ENCODE measurements around the gene DNMT3B.

Gene DNMT3B

DNA sequence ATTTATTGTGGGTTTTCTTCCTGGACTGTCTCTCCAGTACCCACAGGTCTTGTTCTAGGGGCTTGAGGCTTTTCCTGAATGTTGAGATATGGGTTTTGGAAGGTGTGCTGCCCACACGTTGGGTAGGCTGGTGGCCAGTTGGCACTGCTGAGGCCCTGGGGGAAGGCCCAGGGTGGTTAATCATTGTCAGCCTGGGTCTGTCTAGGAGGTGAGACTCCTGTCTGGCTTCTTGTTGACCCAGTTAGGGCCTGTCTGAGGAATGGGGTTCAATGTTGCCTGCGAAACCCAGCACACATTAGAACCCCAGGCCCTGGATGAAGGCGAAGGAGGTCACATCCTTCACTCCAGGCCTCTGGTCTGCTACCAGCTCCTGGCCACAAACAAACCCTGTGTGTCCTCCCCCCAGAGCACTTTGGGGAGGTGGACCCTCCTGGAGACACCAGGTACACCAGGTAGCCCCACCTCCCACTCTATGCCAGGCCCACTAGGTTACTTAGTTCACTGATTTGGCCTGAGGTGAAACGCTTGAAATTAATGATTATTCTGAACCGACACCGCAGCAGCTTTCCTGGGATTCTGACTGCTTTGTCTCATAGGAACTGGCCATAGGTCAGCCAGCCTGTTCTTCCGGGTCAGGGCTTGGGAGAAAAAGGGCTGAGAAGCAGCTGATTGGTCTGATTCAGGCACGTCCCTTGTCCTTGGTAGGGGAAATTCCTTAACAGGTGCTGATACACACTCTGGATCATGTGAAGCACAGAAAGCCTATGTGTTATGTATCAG, 15.2 kb downstream of the DNMT3B start:
- H3K4me3 ChIP-seq (ENCODE audit: low read depth, low read length) = no peak overlapping the region
- TF ChIP-seq, protein P1, sequence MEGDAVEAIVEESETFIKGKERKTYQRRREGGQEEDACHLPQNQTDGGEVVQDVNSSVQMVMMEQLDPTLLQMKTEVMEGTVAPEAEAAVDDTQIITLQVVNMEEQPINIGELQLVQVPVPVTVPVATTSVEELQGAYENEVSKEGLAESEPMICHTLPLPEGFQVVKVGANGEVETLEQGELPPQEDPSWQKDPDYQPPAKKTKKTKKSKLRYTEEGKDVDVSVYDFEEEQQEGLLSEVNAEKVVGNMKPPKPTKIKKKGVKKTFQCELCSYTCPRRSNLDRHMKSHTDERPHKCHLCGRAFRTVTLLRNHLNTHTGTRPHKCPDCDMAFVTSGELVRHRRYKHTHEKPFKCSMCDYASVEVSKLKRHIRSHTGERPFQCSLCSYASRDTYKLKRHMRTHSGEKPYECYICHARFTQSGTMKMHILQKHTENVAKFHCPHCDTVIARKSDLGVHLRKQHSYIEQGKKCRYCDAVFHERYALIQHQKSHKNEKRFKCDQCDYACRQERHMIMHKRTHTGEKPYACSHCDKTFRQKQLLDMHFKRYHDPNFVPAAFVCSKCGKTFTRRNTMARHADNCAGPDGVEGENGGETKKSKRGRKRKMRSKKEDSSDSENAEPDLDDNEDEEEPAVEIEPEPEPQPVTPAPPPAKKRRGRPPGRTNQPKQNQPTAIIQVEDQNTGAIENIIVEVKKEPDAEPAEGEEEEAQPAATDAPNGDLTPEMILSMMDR (IDR thresholded peaks at IDR 0.05; ENCODE audit: borderline replicate concordance, insufficient read depth, low read depth, low read length) = no peak

DNA sequence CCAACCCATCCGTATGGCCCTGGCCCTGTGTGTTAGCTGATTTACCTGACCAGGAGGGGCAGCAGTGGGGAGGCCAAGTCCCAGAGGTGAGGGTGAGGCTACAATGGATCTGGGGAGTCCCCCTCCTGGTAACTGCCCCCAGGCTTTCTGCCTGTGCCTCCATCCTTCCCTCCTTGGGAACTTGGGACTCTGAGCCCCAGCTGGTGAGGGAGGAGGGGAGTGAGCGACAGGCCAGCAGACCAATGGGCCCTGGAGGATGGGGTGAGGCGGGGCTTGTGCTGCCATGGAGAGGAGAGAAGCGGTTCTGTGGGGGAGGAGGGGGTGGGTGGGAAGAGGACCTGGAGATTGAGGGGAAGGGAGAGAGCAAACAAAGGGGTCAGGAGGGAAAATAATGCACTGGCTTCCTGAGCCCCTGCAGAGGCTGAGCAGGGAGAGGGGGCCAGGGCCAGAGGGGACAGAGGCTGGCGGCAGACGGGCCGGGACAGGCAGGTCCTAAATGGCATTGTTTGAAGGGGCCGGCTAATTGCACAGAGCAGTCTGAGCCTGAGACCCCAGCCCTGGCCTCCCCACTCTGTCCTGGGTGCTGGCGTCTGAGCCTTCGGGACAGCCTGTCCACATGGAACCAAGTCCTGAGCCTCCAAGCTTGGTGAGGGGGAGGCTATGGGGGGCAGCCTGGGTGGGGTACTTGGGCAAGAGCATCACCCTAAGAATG, 17.5 kb downstream of the DNMT3B start:
- no peak overlapping the region for H3K4me3 ChIP-seq (ENCODE audit: low read depth, low read length)

DNA sequence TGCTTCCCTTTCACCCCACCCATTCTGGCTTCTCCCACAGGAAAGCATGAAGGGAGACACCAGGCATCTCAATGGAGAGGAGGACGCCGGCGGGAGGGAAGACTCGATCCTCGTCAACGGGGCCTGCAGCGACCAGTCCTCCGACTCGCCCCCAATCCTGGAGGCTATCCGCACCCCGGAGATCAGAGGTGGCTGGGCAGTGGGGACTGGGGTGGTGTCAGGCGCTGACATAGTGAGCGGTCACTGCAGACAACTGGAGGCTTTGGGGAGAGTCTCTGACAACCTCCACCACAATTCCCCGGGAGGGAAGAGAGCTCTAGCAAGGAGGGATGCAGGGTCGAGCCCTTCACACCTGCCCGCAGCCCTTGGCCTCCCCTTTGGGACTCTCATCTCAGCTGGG, 18.1 kb downstream of the DNMT3B start:
- H3K4me3 ChIP-seq (ENCODE audit: low read depth, low read length) = no peak overlapping the region
- TF ChIP-seq, protein P1 (IDR thresholded peaks at IDR 0.05; ENCODE audit: borderline replicate concordance, insufficient read depth, low read depth, low read length) = no peak

More for the DNA sequence above, 17.5 kb downstream of the DNMT3B start:
- TF ChIP-seq, protein P1 (IDR thresholded peaks at IDR 0.05; ENCODE audit: borderline replicate concordance, insufficient read depth, low read depth, low read length) = no peak

DNA sequence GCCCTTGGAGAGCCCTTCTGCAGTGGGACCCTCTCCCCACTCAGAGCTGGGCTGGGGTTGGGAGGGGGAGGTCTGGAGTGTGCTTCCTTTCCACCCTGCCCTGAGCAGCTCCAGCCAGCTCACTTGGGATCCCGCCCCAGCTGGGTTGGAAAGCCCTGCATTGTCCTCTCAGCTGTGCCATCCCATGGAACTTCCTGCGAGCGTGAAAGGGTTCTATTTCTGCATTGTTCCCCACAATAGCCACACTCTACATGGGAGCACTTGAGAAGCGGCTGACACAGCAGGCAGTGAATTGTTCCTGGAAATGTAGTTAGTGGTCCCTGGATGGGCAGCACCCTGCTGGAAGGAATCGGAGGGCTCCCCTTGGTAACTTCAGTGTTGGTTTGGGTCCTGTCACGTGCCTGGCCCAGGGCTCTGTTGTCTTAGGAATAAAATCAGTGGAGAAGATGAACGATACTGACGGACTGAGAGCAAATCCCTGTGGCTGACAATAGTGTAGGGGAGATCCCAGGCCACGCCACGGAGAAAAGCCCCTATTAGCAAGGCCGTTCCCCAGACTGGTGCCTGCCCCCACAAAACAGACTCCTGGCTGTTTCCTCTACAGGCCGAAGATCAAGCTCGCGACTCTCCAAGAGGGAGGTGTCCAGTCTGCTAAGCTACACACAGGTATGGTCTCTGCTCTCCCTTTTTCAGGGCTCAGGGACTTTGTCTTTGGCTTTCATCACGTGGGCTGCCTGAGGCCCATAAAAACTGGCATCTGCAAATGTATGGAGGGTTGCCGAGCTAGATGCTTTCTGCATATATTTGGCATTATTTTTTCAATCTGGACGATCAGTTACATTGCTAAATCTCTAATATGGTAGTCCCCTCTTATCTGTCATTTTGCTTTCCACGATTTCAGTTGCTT, 18.8 kb downstream of the DNMT3B start:
- TF ChIP-seq, protein P1 (IDR thresholded peaks at IDR 0.05; ENCODE audit: borderline replicate concordance, insufficient read depth, low read depth, low read length) = no peak
- H3K4me3 ChIP-seq (ENCODE audit: low read depth, low read length) = no peak overlapping the region

DNA sequence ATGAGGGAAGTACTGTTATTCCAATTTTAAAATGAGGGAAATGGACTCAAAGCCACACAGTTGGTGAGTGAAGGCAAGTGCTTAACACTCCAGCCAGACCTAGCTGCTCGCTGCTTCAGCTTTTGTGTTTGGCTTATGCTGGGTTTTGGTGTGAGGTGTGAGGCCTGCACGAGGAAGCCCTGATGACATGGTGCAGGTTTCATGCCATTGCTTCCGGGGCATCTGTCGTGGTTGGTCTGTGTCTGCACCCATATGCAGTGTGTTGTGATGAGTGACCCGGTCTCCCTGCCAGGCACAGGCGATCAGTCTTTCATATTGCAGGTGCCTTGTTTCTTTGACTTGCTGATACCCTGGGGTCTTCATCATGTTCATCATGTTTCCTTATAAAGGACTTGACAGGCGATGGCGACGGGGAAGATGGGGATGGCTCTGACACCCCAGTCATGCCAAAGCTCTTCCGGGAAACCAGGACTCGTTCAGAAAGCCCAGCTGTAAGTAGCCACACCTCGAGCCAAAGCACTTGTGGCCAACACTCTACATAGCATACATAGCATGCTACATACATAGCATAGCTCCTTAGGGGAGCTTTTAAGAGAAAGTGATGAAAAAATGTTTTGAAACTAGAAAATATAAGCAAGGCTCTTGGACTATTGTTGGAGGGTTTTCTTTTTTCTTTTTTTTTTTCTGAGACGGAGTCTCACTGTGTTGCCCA, 22.3 kb downstream of the DNMT3B start:
- TF ChIP-seq, protein P1 (IDR thresholded peaks at IDR 0.05; ENCODE audit: borderline replicate concordance, insufficient read depth, low read depth, low read length) = no peak
- H3K4me3 ChIP-seq (ENCODE audit: low read depth, low read length) = no peak overlapping the region

DNA sequence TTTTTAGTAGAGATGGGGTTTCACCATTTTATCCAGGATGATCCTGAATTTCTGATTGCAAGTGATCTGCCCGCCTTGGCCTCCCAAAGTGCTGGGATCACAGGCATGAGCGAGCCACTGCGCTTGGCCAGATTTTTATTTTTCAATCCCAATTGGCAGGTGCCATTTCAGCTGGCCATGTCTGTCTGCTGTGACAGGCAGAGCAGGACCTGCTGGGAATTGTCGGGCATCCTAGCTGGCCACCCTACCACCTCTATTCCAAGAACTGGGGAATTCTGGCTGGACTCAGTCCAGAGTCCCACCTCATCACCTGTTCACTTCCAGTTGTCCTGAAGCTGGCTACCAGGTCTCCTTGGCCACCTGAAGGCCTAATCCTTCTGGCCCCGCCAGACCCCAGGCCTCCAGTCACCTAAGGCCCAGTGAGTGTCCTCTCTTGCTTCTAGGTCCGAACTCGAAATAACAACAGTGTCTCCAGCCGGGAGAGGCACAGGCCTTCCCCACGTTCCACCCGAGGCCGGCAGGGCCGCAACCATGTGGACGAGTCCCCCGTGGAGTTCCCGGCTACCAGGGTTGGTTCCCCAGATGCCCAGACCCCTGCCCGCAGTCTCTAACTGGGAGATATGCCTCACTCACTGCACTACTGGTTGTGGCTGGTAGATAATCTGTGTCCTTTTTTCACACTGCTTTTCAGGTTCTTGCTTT, 24.0 kb downstream of the DNMT3B start:
- no peak overlapping the region for H3K4me3 ChIP-seq (ENCODE audit: low read depth, low read length)
- TF ChIP-seq, protein P1 (IDR thresholded peaks at IDR 0.05; ENCODE audit: borderline replicate concordance, insufficient read depth, low read depth, low read length) = no peak
